ENCODE data around the gene NRIP2.
A peak's percentile ranks its signal among the peaks of the same experiment; 100 is the strongest.

NRIP2 gene

GRCh38 chr12:2795291-2796186, 39.3 kb downstream of the NRIP2 start:
- peak; percentile 87 for DNase-seq (ENCODE audit: insufficient read length, low spot score)

DNA sequence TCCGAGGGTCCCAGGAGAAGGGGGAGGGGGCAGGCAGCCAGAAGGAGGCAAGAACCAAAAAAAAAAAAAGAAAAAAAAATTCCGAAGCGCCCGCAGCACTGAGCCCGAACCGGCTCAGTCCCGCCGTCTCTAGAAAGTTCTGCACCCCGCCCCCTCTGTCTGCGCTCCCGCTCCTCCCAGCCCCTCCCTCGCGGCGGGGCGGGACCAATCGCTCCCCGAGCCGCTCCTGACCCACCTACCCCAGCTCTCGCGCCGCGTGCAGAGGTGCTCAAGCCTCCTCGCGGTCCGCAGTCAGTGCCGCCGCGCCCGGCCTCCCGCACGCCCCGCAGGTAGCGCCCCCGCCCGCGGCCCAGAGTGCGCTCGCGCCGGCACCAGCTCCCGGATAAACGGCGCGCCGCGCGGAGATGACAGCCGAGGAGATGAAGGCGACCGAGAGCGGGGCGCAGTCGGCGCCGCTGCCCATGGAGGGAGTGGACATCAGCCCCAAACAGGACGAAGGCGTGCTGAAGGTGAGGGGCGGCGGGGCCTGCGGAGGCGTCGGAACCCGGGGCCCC, 40.0 kb downstream of the NRIP2 start, which contains the start of gene FKBP4:
Gene FKBP4 (plus strand): TSS at position 235 of the 554 bp plus-strand sequence. CDS start 170 bp downstream, at position 405.
- no peak for TF ChIP-seq CTCF (IDR thresholded peaks at IDR 0.05; ENCODE audit: insufficient read depth, missing control alignments)
- no peak for FAIRE-seq
- DNase-seq (ENCODE audit: insufficient read length, low spot score): peak; percentile 98

More at GRCh38 chr12:2795291-2796186, 39.3 kb downstream of the NRIP2 start:
- no peak for TF ChIP-seq CTCF (IDR thresholded peaks at IDR 0.05; ENCODE audit: insufficient read depth, missing control alignments)
- FAIRE-seq: no peak

DNA sequence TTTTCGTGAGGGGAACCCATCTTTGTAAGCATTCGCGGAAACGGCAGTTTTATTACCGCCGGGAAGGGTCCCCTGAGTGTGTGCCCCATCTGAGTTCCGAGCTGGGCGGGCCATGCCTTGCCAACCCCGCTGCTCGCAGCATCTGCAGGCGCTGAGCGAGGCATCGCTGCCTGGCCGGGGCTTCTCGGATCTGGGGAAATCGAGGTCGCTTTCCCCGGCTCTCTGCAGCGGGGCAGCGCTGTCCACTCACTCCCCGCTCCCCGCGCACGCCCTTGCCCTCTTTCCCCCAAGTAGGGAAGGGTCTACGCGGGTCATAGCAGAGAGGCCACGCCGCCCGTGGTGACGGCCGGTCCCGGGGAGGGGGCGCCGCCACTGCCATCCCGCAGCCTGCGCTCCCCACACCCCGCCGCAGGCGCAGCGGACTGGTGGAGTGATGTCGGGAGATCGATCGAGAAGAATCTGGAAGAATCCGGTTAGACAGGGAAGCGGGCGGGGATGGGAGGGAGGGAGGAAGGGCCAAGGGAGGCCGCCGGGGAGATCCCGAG, 40.6 kb downstream of the NRIP2 start:
- no peak for TF ChIP-seq CTCF (IDR thresholded peaks at IDR 0.05; ENCODE audit: insufficient read depth, missing control alignments)
- FAIRE-seq (no peak), DNase-seq (ENCODE audit: insufficient read length, low spot score) (peak; percentile 43)

- DNase-seq (ENCODE audit: insufficient read length, low spot score): no peak
- FAIRE-seq: no peak
- TF ChIP-seq CTCF (IDR thresholded peaks at IDR 0.05; ENCODE audit: insufficient read depth, missing control alignments): no peak
Measured at GRCh38 chr12:2793561-2793960, 41.3 kb downstream of the NRIP2 start.

- no peak for FAIRE-seq
- DNase-seq (ENCODE audit: insufficient read length, low spot score): no peak
- no peak for TF ChIP-seq CTCF (IDR thresholded peaks at IDR 0.05; ENCODE audit: insufficient read depth, missing control alignments)
Measured at GRCh38 chr12:2792671-2793500, 41.9 kb downstream of the NRIP2 start.

GRCh38 chr12:2791089-2791488, 43.7 kb downstream of the NRIP2 start:
- TF ChIP-seq CTCF (IDR thresholded peaks at IDR 0.05; ENCODE audit: insufficient read depth, missing control alignments): no peak
- FAIRE-seq: no peak
- no peak for DNase-seq (ENCODE audit: insufficient read length, low spot score)

Measured in D721Med (cell line).